B cell (primary cell): Measurements from ENCODE around the gene SMIM22. TPM values are rescaled to one million over a fixed set of nuclear protein-coding genes. Genes with fewer than 3 reads are reported as not detected.

Experiments
- ATAC-seq: fragments of 200-7000 bp; cut with Tn5 transposase; one replicate; pipeline ENCODE4 v1.10.0; 2021; ENCODE audit warnings: low read depth, mild to moderate bottlenecking, moderate number of reproducible peaks, moderate library complexity
- CTCF ChIA-PET: fragments of 350-600 bp; sonication (Branson Sonifier 250); formaldehyde crosslinking; loops from one replicate; lab custom pipeline; 2021; ENCODE audit warnings: antibody characterized with exemption, inconsistent platforms; lab: Charles Lee
- POLR2A ChIA-PET: fragments of 350-600 bp; sonication (Branson Sonifier 250); formaldehyde crosslinking; loops from one replicate; lab custom pipeline; 2021; ENCODE audit warnings: antibody characterized with exemption; lab: Charles Lee
- DNase-seq: peaks from one replicate; pipeline ENCODE4 v3.0.0; 2013
- H2AFZ ChIP-seq: 2 replicates; pipeline ENCODE4 v1.6.1; 2012; ENCODE audit warnings: mild to moderate bottlenecking, low read depth, low read length; ENCODE audit not compliant: insufficient read depth, poor library complexity, severe bottlenecking
- H3K27ac ChIP-seq, 2 donors: 1 replicate in 1 of 2; 2 replicates in 1 of 2; pipeline ENCODE4 v1.5.1; 2012 to 2013; ENCODE audit warnings: low read length in 2 of 2, mild to moderate bottlenecking in 2 of 2, moderate library complexity in 1 of 2
- H3K27me3 ChIP-seq, 4 experiments: fragments of 200-600 bp in 1 of 4; sonication (generic) in 1 of 4; replicated peaks in 1 of 4; 1 replicate in 2 of 4; 2 replicates in 2 of 4; pipeline versions ENCODE4 v1.6.1 to v1.7.0; 2013 to 2016; ENCODE audit warnings: low read length in 3 of 4, mild to moderate bottlenecking in 2 of 4, mixed read lengths in 1 of 4, moderate library complexity in 1 of 4; ENCODE audit not compliant: insufficient read depth in 4 of 4, control insufficient read depth in 3 of 4; ENCODE audit errors: control extremely low read depth in 1 of 4
- H3K36me3 ChIP-seq, 2 experiments: replicated peaks in 1 of 2; 1 replicate in 1 of 2; 2 replicates in 1 of 2; pipeline versions ENCODE4 v1.6.1 to v1.7.1; 2013; ENCODE audit warnings: low read length in 1 of 2; ENCODE audit not compliant: insufficient read depth in 2 of 2, control insufficient read depth in 1 of 2; ENCODE audit errors: control extremely low read depth in 1 of 2, extremely low read depth in 1 of 2
- H3K4me1 ChIP-seq, 2 donors: fragments of 200-600 bp in 1 of 2; sonication (generic) in 1 of 2; 1 replicate in 1 of 2; 2 replicates in 1 of 2; pipeline versions ENCODE4 v1.5.1 to v1.6.1; 2013 to 2017; ENCODE audit warnings: low read length in 2 of 2; ENCODE audit not compliant: control insufficient read depth in 2 of 2, insufficient read depth in 2 of 2
- H3K4me2 ChIP-seq: replicated peaks from 2 replicates; pipeline ENCODE3; 2012; ENCODE audit warnings: mild to moderate bottlenecking, low read depth, low read length; ENCODE audit not compliant: poor library complexity, severe bottlenecking
- H3K4me3 ChIP-seq, 5 experiments: fragments of 200-600 bp in 1 of 5; sonication (generic) in 1 of 5; 1 replicate in 3 of 5; 2 replicates in 2 of 5; pipeline versions ENCODE4 v1.5.1 to v1.7.0; 2011 to 2016; ENCODE audit warnings: low read length in 4 of 5, mild to moderate bottlenecking in 4 of 5, low read depth in 2 of 5, control low read depth in 1 of 5, moderate library complexity in 1 of 5; ENCODE audit not compliant: insufficient read depth in 1 of 5; ENCODE audit errors: control extremely low read depth in 1 of 5, extremely low read depth in 1 of 5
- H3K79me2 ChIP-seq: fragments of 200-600 bp; sonication (generic); one replicate; pipeline ENCODE4 v1.6.0; 2016; ENCODE audit warnings: low read length; ENCODE audit not compliant: control insufficient read depth, insufficient read depth
- H3K9ac ChIP-seq: fragments of 200-600 bp; sonication (generic); 2 replicates; pipeline ENCODE4 v1.6.1; 2017; ENCODE audit warnings: mild to moderate bottlenecking, low read length, moderate library complexity
- H3K9me3 ChIP-seq, 3 donors: one replicate each; pipeline versions ENCODE4 v1.6.1 to v1.7.1; 2013; ENCODE audit warnings: low read length in 2 of 3; ENCODE audit not compliant: control insufficient read depth in 2 of 3, insufficient read depth in 1 of 3; ENCODE audit errors: control extremely low read depth in 1 of 3
- H4K20me1 ChIP-seq: 2 replicates; pipeline ENCODE4 v1.6.0; 2012; ENCODE audit warnings: mild to moderate bottlenecking, low read length; ENCODE audit not compliant: insufficient read depth, control insufficient read depth, poor library complexity, severe bottlenecking
- H3K27ac Mint-ChIP-seq: one replicate; pipeline ENCODE4 v1.8.0; 2021; ENCODE audit warnings: mixed read lengths
- H3K27me3 Mint-ChIP-seq: one replicate; pipeline ENCODE4 v1.8.0; 2021; ENCODE audit warnings: mixed read lengths
- H3K4me1 Mint-ChIP-seq: one replicate; pipeline ENCODE4 v1.8.0; 2021; ENCODE audit warnings: mixed read lengths
- H3K4me3 Mint-ChIP-seq: one replicate; pipeline ENCODE4 v1.8.0; 2021; ENCODE audit warnings: mixed read lengths
- H3K9me3 Mint-ChIP-seq: one replicate; pipeline ENCODE4 v1.8.0; 2022; ENCODE audit warnings: mixed read lengths; ENCODE audit not compliant: insufficient read depth
- CTCF ChIP-seq: fragments of 200-600 bp; IDR thresholded peaks from one replicate; pipeline ENCODE4 v1.8.0; 2022; ENCODE audit warnings: antibody characterized with exemption, mild to moderate bottlenecking
- EZH2 ChIP-seq: IDR thresholded peaks from 2 replicates; pipeline ENCODE4 v1.6.1; 2012; ENCODE audit warnings: borderline replicate concordance, low read depth, mild to moderate bottlenecking, moderate library complexity, low read length; ENCODE audit not compliant: insufficient read depth, poor library complexity, severe bottlenecking
- WGBS: methylation state at CpG from one replicate; pipeline ENCODE4 v1.1.5; 2013; ENCODE audit warnings: missing lambda C conversion rate; ENCODE audit not compliant: insufficient coverage; 5-methylcytosine and 5-hydroxymethylcytosine counted together
- intact Hi-C: fragments of 100-400 bp; cut with micrococcal nuclease; formaldehyde crosslinking; loops from one replicate; pipeline ENCODE4 v1.10.0; 2022
- polyA plus RNA-seq: library from polyadenylated mRNA; depleted of rRNA; stranded (reverse); fragments of >200 nt; gene quantifications from 2 replicates; pipeline ENCODE4 v1.2.3, GENCODE V29; 2012
- total RNA-seq, 2 donors: library from RNA; stranded (reverse); fragments of 120-200 nt in 1 of 2; gene quantifications; 1 replicate in 1 of 2; 2 replicates in 1 of 2; pipeline versions ENCODE4 v1.2.3 to v1.2.4, GENCODE V29; 2013 to 2022

SMIM22 gene
- total and polyA plus RNA-seq, 2 donors (not counting 1 experiment from before 2014, with no cell fraction given): not detected

- no peaks in the 10 kb centered on the region for H3K79me2 ChIP-seq
- H4K20me1 ChIP-seq: no peaks in the 10 kb centered on the region
- H3K4me2 ChIP-seq: peak within 1 kb of the TSS; percentile 93
- H3K4me1 Mint-ChIP-seq: peaks cover 21% of the 10 kb centered on the region
- peak within 1 kb of the TSS; percentile 88 for H3K4me3 Mint-ChIP-seq
- H3K9me3 ChIP-seq: no peaks in the 10 kb centered on the region
- no peaks in the 10 kb centered on the region for H3K27me3 ChIP-seq
- ChIA-PET POLR2A (interaction anchor here (0.6 to 2.6 kb wide), 4 partner anchors 33 to 384 kb away, joined by 3 to 20 read pairs (median 6); partner anchors contain the start of genes ANKS3 and DNAAF8), CTCF (interaction anchor here (0.6 to 1.7 kb wide), 4 partner anchors 32 to 100 kb away, joined by 3 read pairs; no protein-coding TSS in a partner anchor)
- peak within 1 kb of the TSS; percentile 77 to 88 for H3K27ac ChIP-seq
- H3K4me3 ChIP-seq: peak within 1 kb of the TSS; percentile 36 to 88 (median 75)
- H3K9me3 Mint-ChIP-seq: no peaks in the 10 kb centered on the region
- peak within 1 kb of the TSS; percentile 84 for H2AFZ ChIP-seq
- intact Hi-C loops: loop anchor here (1.0 to 5.0 kb wide), 6 partner anchors 35 to 270 kb away; partner anchors contain the start of genes ALG1, ANKS3, DNAAF8 and GLYR1
- under 1% methylated on average over 70 of the region's 70 CpGs for WGBS
- TF ChIP-seq CTCF (no peak), EZH2 (no peak)
- H3K9ac ChIP-seq: peak within 1 kb of the TSS; percentile 84
- peak; percentile 69 for ATAC-seq
- no peaks in the 10 kb centered on the region for H3K27me3 Mint-ChIP-seq
- DNase-seq: peak; percentile 93
- H3K36me3 ChIP-seq: peaks cover 0 to 12% of the 10 kb centered on the region in 2 experiments
- peak within 1 kb of the TSS; percentile 92 for H3K27ac Mint-ChIP-seq
- peaks cover 26 to 27% of the 10 kb centered on the region in 2 donors for H3K4me1 ChIP-seq
Observed at GRCh38 chr16:4801962-4802658, 6.9 kb downstream of the SMIM22 start, which contains the start of gene ROGDI. Gene ROGDI (minus strand): TSS chr16:4802633. CDS start chr16:4802571, 62 bp downstream.
